CD4-positive, alpha-beta T cell treated with Interferon alpha-2 for 1 hour (primary cell): ENCODE measurements around the gene MICALL2.

Source experiments
- DNase-seq, 2 donors: peaks; one replicate each; pipeline ENCODE4 v3.0.0-alpha.2; 2020 to 2022

Gene MICALL2

GRCh38 chr7:1492640-1493039 lies 33.4 kb upstream of the MICALL2 start:
- DNase-seq: no peak

- no peak for DNase-seq
Observed at GRCh38 chr7:1492221-1492620, 33.0 kb upstream of the MICALL2 start.

GRCh38 chr7:1490837-1491236 lies 31.6 kb upstream of the MICALL2 start:
- DNase-seq: no peak

- no peak for DNase-seq
Observed at GRCh38 chr7:1489336-1489735, 30.1 kb upstream of the MICALL2 start.

GRCh38 chr7:1488016-1488415 lies 28.7 kb upstream of the MICALL2 start:
- no peak for DNase-seq

GRCh38 chr7:1487466-1487865 lies 28.2 kb upstream of the MICALL2 start:
- DNase-seq: no peak

- DNase-seq: no peak
Observed at GRCh38 chr7:1486571-1486970, 27.3 kb upstream of the MICALL2 start.

GRCh38 chr7:1485156-1485555 lies 25.9 kb upstream of the MICALL2 start:
- no peak for DNase-seq

- no peak for DNase-seq
Observed at GRCh38 chr7:1484569-1484968, 25.3 kb upstream of the MICALL2 start.

GRCh38 chr7:1483536-1484505 lies 24.6 kb upstream of the MICALL2 start:
- no peak for DNase-seq

- no peak for DNase-seq
Observed at GRCh38 chr7:1483079-1483478, 23.8 kb upstream of the MICALL2 start.

- DNase-seq: no peak
Observed at GRCh38 chr7:1481300-1481699, 22.0 kb upstream of the MICALL2 start.

- DNase-seq: no peak
Observed at GRCh38 chr7:1480670-1481069, 21.4 kb upstream of the MICALL2 start.

GRCh38 chr7:1479287-1479686 lies 20.0 kb upstream of the MICALL2 start:
- DNase-seq: no peak

GRCh38 chr7:1478480-1478879 lies 19.2 kb upstream of the MICALL2 start:
- DNase-seq: no peak

GRCh38 chr7:1476859-1477258 lies 17.6 kb upstream of the MICALL2 start:
- no peak for DNase-seq

GRCh38 chr7:1475991-1476390 lies 16.7 kb upstream of the MICALL2 start:
- no peak for DNase-seq

- no peak for DNase-seq
Observed at GRCh38 chr7:1475393-1475792, 16.1 kb upstream of the MICALL2 start.

GRCh38 chr7:1474736-1475135 lies 15.5 kb upstream of the MICALL2 start:
- DNase-seq: no peak

GRCh38 chr7:1473864-1474512 lies 14.7 kb upstream of the MICALL2 start:
- DNase-seq: peak; percentile 81 to 87

GRCh38 chr7:1470901-1471300 lies 11.6 kb upstream of the MICALL2 start:
- no peak for DNase-seq

- no peak for DNase-seq
Observed at GRCh38 chr7:1468643-1469298, 9.5 kb upstream of the MICALL2 start.

GRCh38 chr7:1468203-1468602 lies 8.9 kb upstream of the MICALL2 start:
- no peak for DNase-seq
